MM.1S (cell line): ENCODE results near the gene TRNP1.

ENCODE experiments used
- DNase-seq: peaks from one replicate; pipeline ENCODE4 v3.0.0-alpha.2; 2015
- H2AFZ ChIP-seq: fragments of 300-600 bp; sonication (generic); 2 replicates; pipeline ENCODE4 v1.6.0; 2016; ENCODE audit warnings: antibody characterized with exemption, low read length
- H3F3A ChIP-seq: fragments of 300-600 bp; sonication (generic); 2 replicates; pipeline ENCODE4 v1.6.1; 2016; ENCODE audit warnings: mild to moderate bottlenecking, antibody characterized with exemption, low read length, moderate library complexity, mixed read lengths; ENCODE audit not compliant: insufficient read depth
- H3K27ac ChIP-seq: fragments of 300-600 bp; sonication (generic); 2 replicates; pipeline ENCODE4 v1.5.1; 2016; ENCODE audit warnings: mild to moderate bottlenecking, low read length
- H3K27me3 ChIP-seq: fragments of 300-600 bp; sonication (generic); replicated peaks from 2 replicates; pipeline ENCODE4 v1.6.0; 2016; ENCODE audit warnings: low read length; ENCODE audit not compliant: insufficient read depth
- H3K36me3 ChIP-seq: fragments of 300-600 bp; sonication (generic); replicated peaks from 2 replicates; pipeline ENCODE4 v1.6.1; 2016; ENCODE audit warnings: mild to moderate bottlenecking, low read length, mixed read lengths; ENCODE audit not compliant: insufficient read depth
- H3K4me1 ChIP-seq: fragments of 300-600 bp; sonication (generic); 2 replicates; pipeline ENCODE4 v1.6.1; 2016; ENCODE audit warnings: low read length, mixed read lengths
- H3K4me2 ChIP-seq: fragments of 300-600 bp; sonication (generic); 2 replicates; pipeline ENCODE4 v1.6.0; 2016; ENCODE audit warnings: low read depth, low read length
- H3K4me3 ChIP-seq: fragments of 300-600 bp; sonication (generic); 2 replicates; pipeline ENCODE4 v1.5.1; 2016; ENCODE audit warnings: low read length, mixed read lengths
- H3K79me2 ChIP-seq: fragments of 300-600 bp; sonication (generic); 2 replicates; pipeline ENCODE4 v1.6.1; 2016; ENCODE audit warnings: mixed run types, low read length, mixed read lengths
- H3K9ac ChIP-seq: fragments of 300-600 bp; sonication (generic); 2 replicates; pipeline ENCODE4 v1.6.1; 2016; ENCODE audit warnings: low read length, mixed read lengths
- H3K9me2 ChIP-seq: fragments of 300-600 bp; sonication (generic); replicated peaks from 2 replicates; pipeline ENCODE4 v1.6.1; 2016; ENCODE audit warnings: mild to moderate bottlenecking, low read length, mixed read lengths; ENCODE audit not compliant: insufficient read depth
- H3K9me3 ChIP-seq: fragments of 300-600 bp; sonication (generic); replicated peaks from 2 replicates; pipeline ENCODE4 v1.6.1; 2016; ENCODE audit warnings: mild to moderate bottlenecking, low read length, mixed read lengths; ENCODE audit not compliant: insufficient read depth
- H4K20me1 ChIP-seq: fragments of 300-600 bp; sonication (generic); 2 replicates; pipeline ENCODE4 v1.6.1; 2016; ENCODE audit warnings: mild to moderate bottlenecking, low read length, moderate library complexity, mixed read lengths; ENCODE audit not compliant: insufficient read depth
- CTCF ChIP-seq: fragments of 300-600 bp; sonication (generic); IDR thresholded peaks from 2 replicates; pipeline ENCODE4 v1.5.1; 2016; ENCODE audit warnings: antibody characterized with exemption, low read length, mixed read lengths
- EZH2 ChIP-seq: fragments of 300-600 bp; sonication (generic); optimal IDR thresholded peaks from 2 replicates; pipeline ENCODE3; 2017; ENCODE audit warnings: low read depth, mild to moderate bottlenecking, antibody characterized with exemption, low read length, mixed read lengths
- EZH2phosphoT487 ChIP-seq: fragments of 300-600 bp; sonication (generic); IDR thresholded peaks from 2 replicates; pipeline ENCODE4 v1.6.1; 2018; ENCODE audit warnings: antibody characterized with exemption, low read length

The TRNP1 gene

GRCh38 chr1:26953374-26953773 lies 40.1 kb upstream of the TRNP1 start:
- no peaks in the 10 kb centered on the region for H3K36me3 ChIP-seq
- no peaks in the 10 kb centered on the region for H3K27me3 ChIP-seq
- H3K79me2 ChIP-seq = no peaks in the 10 kb centered on the region
- H3K4me1 ChIP-seq = no peaks in the 10 kb centered on the region
- H3F3A ChIP-seq = 0 out of 2 replicates have a peak, but pooled peaks cover 2% of the 10 kb centered on the region
- no peaks in the 10 kb centered on the region for H3K9me2 ChIP-seq
- no peaks in the 10 kb centered on the region for H4K20me1 ChIP-seq
- no peak for DNase-seq
- H3K9ac ChIP-seq = no peak overlapping the region
- H3K9me3 ChIP-seq = no peaks in the 10 kb centered on the region
- no peak overlapping the region for H3K4me3 ChIP-seq
- no peak overlapping the region for H3K4me2 ChIP-seq
- no peak overlapping the region for H2AFZ ChIP-seq
- H3K27ac ChIP-seq = no peak overlapping the region
- no peak for TF ChIP-seq CTCF
- TF ChIP-seq EZH2phosphoT487 = no peak

GRCh38 chr1:26956321-26956720 lies 37.2 kb upstream of the TRNP1 start:
- no peak overlapping the region for H3K27ac ChIP-seq
- H3K4me1 ChIP-seq = peaks cover 4% of the 10 kb centered on the region; the same call in 1 of the 2 replicates
- DNase-seq = no peak
- H3K9me2 ChIP-seq = no peaks in the 10 kb centered on the region
- no peaks in the 10 kb centered on the region for H4K20me1 ChIP-seq
- H3K27me3 ChIP-seq = no peaks in the 10 kb centered on the region; the same call in 1 of the 2 replicates
- H3K36me3 ChIP-seq = no peaks in the 10 kb centered on the region
- H2AFZ ChIP-seq = no peak overlapping the region
- peaks cover 4% of the 10 kb centered on the region; the same call in 1 of the 2 replicates for H3F3A ChIP-seq
- no peak overlapping the region for H3K9ac ChIP-seq
- no peak overlapping the region for H3K4me3 ChIP-seq
- no peaks in the 10 kb centered on the region for H3K9me3 ChIP-seq
- peaks cover 5% of the 10 kb centered on the region; the same call in 1 of the 2 replicates for H3K79me2 ChIP-seq
- no peak for TF ChIP-seq EZH2phosphoT487
- TF ChIP-seq EZH2 = no peak
- no peak for TF ChIP-seq CTCF
- H3K4me2 ChIP-seq = no peak overlapping the region

GRCh38 chr1:26957306-26957705 lies 36.2 kb upstream of the TRNP1 start:
- no peak for DNase-seq
- H3K4me1 ChIP-seq = peaks cover 4% of the 10 kb centered on the region; the same call in 1 of the 2 replicates
- peaks cover 5% of the 10 kb centered on the region; the same call in 1 of the 2 replicates for H3K27me3 ChIP-seq
- H4K20me1 ChIP-seq = no peaks in the 10 kb centered on the region
- TF ChIP-seq CTCF = no peak
- no peak for TF ChIP-seq EZH2
- no peak for TF ChIP-seq EZH2phosphoT487
- no peaks in the 10 kb centered on the region for H3K9me2 ChIP-seq
- H3K79me2 ChIP-seq = peaks cover 5% of the 10 kb centered on the region; the same call in 1 of the 2 replicates
- H3K4me2 ChIP-seq = no peak overlapping the region
- no peak overlapping the region for H3K9ac ChIP-seq
- H3K36me3 ChIP-seq = no peaks in the 10 kb centered on the region
- no peak overlapping the region for H2AFZ ChIP-seq
- peaks cover 4% of the 10 kb centered on the region; the same call in 1 of the 2 replicates for H3F3A ChIP-seq
- H3K4me3 ChIP-seq = no peak overlapping the region
- H3K27ac ChIP-seq = no peak overlapping the region
- no peaks in the 10 kb centered on the region for H3K9me3 ChIP-seq
